ENCODE results near the gene TMEM184B.

DNA sequence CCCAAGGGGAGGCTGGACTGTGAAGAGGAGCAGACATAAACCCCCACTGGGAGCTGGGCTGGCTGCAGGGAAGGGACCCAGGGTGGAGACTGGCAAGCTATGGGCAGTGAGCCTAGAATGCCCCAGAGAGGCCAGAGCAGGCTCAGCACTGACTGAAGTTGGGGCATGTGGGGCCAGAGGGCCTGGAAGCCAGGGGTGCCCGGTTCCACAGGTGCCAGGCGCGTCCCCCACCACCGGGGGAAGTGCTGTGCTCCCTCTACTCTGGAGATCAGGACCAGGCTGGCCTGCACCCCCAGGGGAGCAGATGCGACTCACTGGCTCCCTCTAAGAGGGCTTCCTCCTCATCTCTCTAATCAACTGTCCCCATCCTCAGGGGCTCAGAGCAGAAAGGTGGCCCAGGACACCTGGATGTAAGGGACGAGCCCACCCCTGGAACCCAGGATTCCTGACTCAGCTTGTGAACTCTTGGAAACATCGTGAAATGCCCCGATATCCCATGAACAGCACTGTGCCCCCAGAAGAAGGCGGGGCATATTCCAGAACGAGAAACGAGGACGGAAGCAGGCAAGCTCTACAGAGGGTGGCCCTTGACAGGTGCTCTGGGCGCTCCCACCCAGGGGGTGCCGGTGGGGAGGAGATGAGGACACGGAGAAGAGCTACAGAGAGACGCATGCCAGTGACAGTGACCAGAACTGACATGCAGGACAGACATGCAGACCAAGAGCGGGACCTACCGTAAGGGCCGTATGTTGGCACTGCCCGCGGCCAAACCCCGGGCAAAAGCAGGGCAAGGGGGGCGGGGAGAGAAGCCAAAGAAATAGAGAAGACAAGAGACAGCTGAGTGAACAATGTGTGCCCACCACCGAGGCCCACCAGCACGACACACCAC lies 50.7 kb downstream of the TMEM184B start:
- TF ChIP-seq CTCF (IDR thresholded peaks at IDR 0.05) (no peak), POLR2A (IDR thresholded peaks at IDR 0.05) (no peak), EP300 (IDR thresholded peaks at IDR 0.05; ENCODE audit: low read depth) (no peak), POLR2AphosphoS5 (IDR thresholded peaks at IDR 0.05) (no peak)
